ENCODE results near the gene RABL6. TPM values are rescaled to one million over a fixed set of nuclear protein-coding genes. Genes with fewer than 3 reads are reported as not detected.

Gene RABL6
- total RNA-seq, 1 donor from 2014 or later = 69.4 TPM

- FAIRE-seq = no peak
- peaks cover 4% of the 10 kb centered on the region for H3K9me3 ChIP-seq (ENCODE audit: insufficient read depth, low read depth, low read length)
- Mint-ChIP-seq H3K36me3 (ENCODE audit: low read depth, unreplicated experiment) (peaks cover 3% of the 10 kb centered on the region), H3K9me3 (ENCODE audit: unreplicated experiment) (peaks cover 5% of the 10 kb centered on the region), H3K4me3 (ENCODE audit: unreplicated experiment) (no peak overlapping the region), H3K4me1 (ENCODE audit: low read depth, unreplicated experiment) (no peaks in the 10 kb centered on the region), H3K27me3 (ENCODE audit: low read depth, unreplicated experiment) (peaks cover 7% of the 10 kb centered on the region), H3K27ac (ENCODE audit: unreplicated experiment) (no peak overlapping the region)
- DNase-seq (ENCODE audit: low read depth) = no peak
- H3K9ac ChIP-seq (ENCODE audit: low read length) = no peak overlapping the region
- no peaks in the 10 kb centered on the region for H3K4me1 ChIP-seq (ENCODE audit: insufficient read depth, low read length)
- H3K4me2 ChIP-seq (ENCODE audit: low read length) = no peak overlapping the region
- TF ChIP-seq CTCF (IDR thresholded peaks at IDR 0.05; ENCODE audit: insufficient read depth, low read depth, low read length) = no peak
- no peak for TF ChIP-seq EZH2 (IDR thresholded peaks at IDR 0.05; ENCODE audit: insufficient read depth, low read length)
- H2AFZ ChIP-seq (ENCODE audit: low read depth, low read length) = no peak overlapping the region
- H3K4me3 ChIP-seq (ENCODE audit: insufficient read depth, low read depth, low read length) = no peak overlapping the region
- H3K27ac ChIP-seq (ENCODE audit: low read depth, low read length) = no peak overlapping the region
- no peaks in the 10 kb centered on the region for H4K20me1 ChIP-seq (ENCODE audit: insufficient read depth, low read length)
- no peaks in the 10 kb centered on the region for H3K79me2 ChIP-seq (ENCODE audit: insufficient read depth, low read length)
- H3K27me3 ChIP-seq (ENCODE audit: insufficient read depth, low read length) = no peaks in the 10 kb centered on the region
- no peaks in the 10 kb centered on the region for H3K36me3 ChIP-seq (ENCODE audit: insufficient read depth, low read length)
Measured at GRCh38 chr9:136875155-136875554, 67.4 kb downstream of the RABL6 start.

- DNase-seq (ENCODE audit: low read depth) = no peak
- H3K9me3 ChIP-seq (ENCODE audit: insufficient read depth, low read depth, low read length) = peaks cover 4% of the 10 kb centered on the region
- H3K4me3 ChIP-seq (ENCODE audit: insufficient read depth, low read depth, low read length) = no peak overlapping the region
- H2AFZ ChIP-seq (ENCODE audit: low read depth, low read length) = no peak overlapping the region
- no peak overlapping the region for H3K4me2 ChIP-seq (ENCODE audit: low read length)
- Mint-ChIP-seq H3K4me3 (ENCODE audit: unreplicated experiment) (peak overlapping the region; percentile 42), H3K36me3 (ENCODE audit: low read depth, unreplicated experiment) (peaks cover 3% of the 10 kb centered on the region), H3K9me3 (ENCODE audit: unreplicated experiment) (peaks cover 2% of the 10 kb centered on the region), H3K27ac (ENCODE audit: unreplicated experiment) (no peak overlapping the region), H3K4me1 (ENCODE audit: low read depth, unreplicated experiment) (peaks cover 2% of the 10 kb centered on the region), H3K27me3 (ENCODE audit: low read depth, unreplicated experiment) (peaks cover 7% of the 10 kb centered on the region)
- H3K4me1 ChIP-seq (ENCODE audit: insufficient read depth, low read length) = peaks cover 2% of the 10 kb centered on the region
- H3K79me2 ChIP-seq (ENCODE audit: insufficient read depth, low read length) = no peaks in the 10 kb centered on the region
- H4K20me1 ChIP-seq (ENCODE audit: insufficient read depth, low read length) = no peaks in the 10 kb centered on the region
- H3K36me3 ChIP-seq (ENCODE audit: insufficient read depth, low read length) = no peaks in the 10 kb centered on the region
- no peaks in the 10 kb centered on the region for H3K27me3 ChIP-seq (ENCODE audit: insufficient read depth, low read length)
- no peak overlapping the region for H3K27ac ChIP-seq (ENCODE audit: low read depth, low read length)
- FAIRE-seq = no peak
- TF ChIP-seq EZH2 (IDR thresholded peaks at IDR 0.05; ENCODE audit: insufficient read depth, low read length) (no peak), CTCF (IDR thresholded peaks at IDR 0.05; ENCODE audit: insufficient read depth, low read depth, low read length) (no peak)
- H3K9ac ChIP-seq (ENCODE audit: low read length) = no peak overlapping the region
Measured at GRCh38 chr9:136876476-136876875, 68.7 kb downstream of the RABL6 start.

GRCh38 chr9:136880651-136881050 is 72.9 kb downstream of the RABL6 start:
- Histone ChIP-seq H3K27ac (ENCODE audit: low read depth, low read length) (no peak overlapping the region), H3K4me2 (ENCODE audit: low read length) (no peak overlapping the region), H3K9ac (ENCODE audit: low read length) (no peak overlapping the region), H3K36me3 (ENCODE audit: insufficient read depth, low read length) (no peaks in the 10 kb centered on the region), H2AFZ (ENCODE audit: low read depth, low read length) (no peak overlapping the region), H4K20me1 (ENCODE audit: insufficient read depth, low read length) (no peaks in the 10 kb centered on the region), H3K4me3 (ENCODE audit: insufficient read depth, low read depth, low read length) (no peak overlapping the region), H3K79me2 (ENCODE audit: insufficient read depth, low read length) (no peaks in the 10 kb centered on the region), H3K4me1 (ENCODE audit: insufficient read depth, low read length) (peaks cover 15% of the 10 kb centered on the region), H3K9me3 (ENCODE audit: insufficient read depth, low read depth, low read length) (no peaks in the 10 kb centered on the region), H3K27me3 (ENCODE audit: insufficient read depth, low read length) (no peaks in the 10 kb centered on the region)
- DNase-seq (ENCODE audit: low read depth) (no peak), FAIRE-seq (no peak)
- Mint-ChIP-seq H3K9me3 (ENCODE audit: unreplicated experiment) (peaks cover 2% of the 10 kb centered on the region), H3K4me1 (ENCODE audit: low read depth, unreplicated experiment) (peaks cover 7% of the 10 kb centered on the region), H3K4me3 (ENCODE audit: unreplicated experiment) (no peak overlapping the region), H3K36me3 (ENCODE audit: low read depth, unreplicated experiment) (no peaks in the 10 kb centered on the region), H3K27ac (ENCODE audit: unreplicated experiment) (no peak overlapping the region), H3K27me3 (ENCODE audit: low read depth, unreplicated experiment) (peaks cover 7% of the 10 kb centered on the region)
- no peak for TF ChIP-seq CTCF (IDR thresholded peaks at IDR 0.05; ENCODE audit: insufficient read depth, low read depth, low read length)
- TF ChIP-seq EZH2 (IDR thresholded peaks at IDR 0.05; ENCODE audit: insufficient read depth, low read length) = no peak
